Activated B cell treated with CpG ODN at 0.5 μM for 24 hours (primary cell): ENCODE data around the gene SPIB. TPM values are rescaled to one million over a fixed set of nuclear protein-coding genes. Genes with fewer than 3 reads are reported as not detected.
"Not testable (repeated sequence)": the region's sequence is repeated elsewhere in the genome, so short reads cannot be mapped to it uniquely, and the experiment has no call there.

Experiments
- ATAC-seq: fragments of 200-7000 bp; cut with Tn5 transposase; one replicate; pipeline ENCODE4 v1.10.0; 2021; ENCODE audit warnings: low read depth, mild to moderate bottlenecking, moderate library complexity
- CTCF ChIA-PET: fragments of 350-600 bp; sonication (Branson Sonifier 250); formaldehyde crosslinking; loops from one replicate; lab custom pipeline; 2021; ENCODE audit warnings: antibody characterized with exemption; lab: Charles Lee
- POLR2A ChIA-PET: fragments of 350-600 bp; sonication (Branson Sonifier 250); formaldehyde crosslinking; loops from one replicate; lab custom pipeline; 2021; ENCODE audit warnings: antibody characterized with exemption; lab: Charles Lee
- DNase-seq: peaks from one replicate; pipeline ENCODE4 v3.0.0; 2022
- H3K27ac Mint-ChIP-seq: one replicate; pipeline ENCODE4 v1.8.0; 2020; ENCODE audit warnings: mixed read lengths
- H3K27me3 Mint-ChIP-seq: one replicate; pipeline ENCODE4 v1.8.0; 2021; ENCODE audit warnings: mixed read lengths
- H3K36me3 Mint-ChIP-seq: one replicate; pipeline ENCODE4 v1.8.0; 2021; ENCODE audit warnings: low read depth, mixed read lengths
- H3K4me1 Mint-ChIP-seq: one replicate; pipeline ENCODE4 v1.8.0; 2021; ENCODE audit warnings: mixed read lengths
- H3K4me3 Mint-ChIP-seq: one replicate; pipeline ENCODE4 v1.8.0; 2020; ENCODE audit warnings: mild to moderate bottlenecking, mixed read lengths
- H3K9me3 Mint-ChIP-seq: one replicate; pipeline ENCODE4 v1.8.0; 2020; ENCODE audit warnings: mixed read lengths
- CTCF ChIP-seq: fragments of 200-600 bp; IDR thresholded peaks from one replicate; pipeline ENCODE4 v1.8.0; 2022; ENCODE audit warnings: antibody characterized with exemption, mild to moderate bottlenecking
- intact Hi-C: fragments of 100-400 bp; cut with micrococcal nuclease; formaldehyde crosslinking; loops from one replicate; pipeline ENCODE4 v1.15.1; 2024
- total RNA-seq: library from RNA; stranded (reverse); gene quantifications from 2 replicates; pipeline ENCODE4 v1.2.3, GENCODE V29; 2022

The SPIB gene
- total RNA-seq, 1 donor from 2014 or later: 324 TPM

- ChIA-PET POLR2A (interaction anchor here (0.6 to 3.3 kb wide), 21 partner anchors 9 to 934 kb away, joined by 3 to 23 read pairs (median 6); partner anchors contain the start of genes JOSD2, KCNC3, MYBPC2 and NR1H2), CTCF (interaction anchor here (1.8 kb wide), 1 partner anchor 16 kb away, joined by 6 read pairs; no protein-coding TSS in a partner anchor)
- no peak for TF ChIP-seq CTCF
- no peaks in the 10 kb centered on the region for H3K9me3 Mint-ChIP-seq
- no peak for ATAC-seq
- H3K36me3 Mint-ChIP-seq: peaks cover 40% of the 10 kb centered on the region
- H3K4me1 Mint-ChIP-seq: peaks cover 28% of the 10 kb centered on the region
- peak overlapping the region; percentile 96 for H3K4me3 Mint-ChIP-seq
- H3K27ac Mint-ChIP-seq: peak overlapping the region; percentile 73
- DNase-seq: no peak
- intact Hi-C loops: loop anchor here (1.0 to 2.0 kb wide), 6 partner anchors 9 to 420 kb away; partner anchors contain the start of genes JOSD2, KCNC3 and NR1H2
- no peaks in the 10 kb centered on the region for H3K27me3 Mint-ChIP-seq
Measured at GRCh38 chr19:50384685-50385535, 33.8 kb upstream of the SPIB start.

- ATAC-seq (no peak), DNase-seq (no peak)
- no peak for TF ChIP-seq CTCF
- Mint-ChIP-seq H3K9me3 (no peaks in the 10 kb centered on the region), H3K36me3 (peaks cover 25% of the 10 kb centered on the region), H3K27me3 (no peaks in the 10 kb centered on the region), H3K27ac (no peak overlapping the region), H3K4me3 (peak overlapping the region; percentile 45), H3K4me1 (peaks cover 28% of the 10 kb centered on the region)
- intact Hi-C loops: no loop called here
- ChIA-PET POLR2A (no interaction called here), CTCF (no interaction called here)
Measured at GRCh38 chr19:50387176-50387867, 31.4 kb upstream of the SPIB start.

- Mint-ChIP-seq H3K27me3 (no peaks in the 10 kb centered on the region), H3K4me3 (peak overlapping the region; percentile 45), H3K9me3 (no peaks in the 10 kb centered on the region), H3K27ac (no peak overlapping the region), H3K36me3 (peaks cover 28% of the 10 kb centered on the region), H3K4me1 (peaks cover 28% of the 10 kb centered on the region)
- no peak for ATAC-seq
- intact Hi-C loops: no loop called here
- no peak for TF ChIP-seq CTCF
- ChIA-PET CTCF (no interaction called here), POLR2A (no interaction called here)
- no peak for DNase-seq
Measured at GRCh38 chr19:50387868-50388245, 30.9 kb upstream of the SPIB start.

DNA sequence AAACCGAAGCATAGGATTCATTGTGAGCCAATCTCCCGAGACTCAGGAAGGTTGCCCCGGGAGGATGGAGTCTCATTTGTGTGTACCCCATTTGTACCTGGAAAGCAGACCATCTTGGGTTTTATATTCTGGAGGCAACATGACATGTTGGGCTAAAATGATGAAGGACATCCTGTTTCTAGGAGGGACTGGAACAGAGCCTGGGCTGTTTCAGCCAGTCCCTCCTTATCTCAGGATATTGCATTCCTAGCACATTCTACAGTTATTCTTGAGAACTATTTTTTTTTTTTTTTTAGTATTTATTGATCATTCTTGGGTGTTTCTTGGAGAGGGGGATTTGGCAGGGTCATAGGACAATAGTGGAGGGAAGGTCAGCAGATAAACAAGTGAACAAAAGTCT, 28.4 kb upstream of the SPIB start:
- H3K27ac Mint-ChIP-seq, ATAC-seq, H3K4me1 Mint-ChIP-seq, H3K27me3 Mint-ChIP-seq, H3K4me3 Mint-ChIP-seq, CTCF ChIA-PET, intact Hi-C loops, DNase-seq, H3K9me3 Mint-ChIP-seq: not testable (repeated sequence)
- POLR2A ChIA-PET: interaction anchor here (0.6 kb wide), 1 partner anchor 36 kb away, joined by 3 read pairs; no protein-coding TSS in a partner anchor
- H3K36me3 Mint-ChIP-seq: peaks cover 32% of the 10 kb centered on the region

DNA sequence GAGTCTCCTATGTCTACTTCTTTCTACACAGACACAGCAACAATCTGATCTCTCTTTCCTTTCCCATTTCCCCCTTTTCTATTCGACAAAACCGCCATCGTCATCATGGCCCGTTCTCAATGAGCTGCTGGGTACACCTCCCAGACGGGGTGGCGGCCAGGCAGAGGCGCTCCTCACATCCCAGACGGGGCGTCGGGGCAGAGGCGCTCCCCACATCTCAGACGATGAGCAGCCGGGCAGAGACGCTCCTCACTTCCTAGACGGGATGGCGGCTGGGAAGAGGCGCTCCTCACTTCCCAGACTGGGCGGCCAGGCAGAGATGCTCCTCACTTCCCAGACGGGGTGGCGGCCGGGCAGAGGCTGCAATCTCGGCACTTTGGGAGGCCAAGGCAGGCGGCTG, 27.8 kb upstream of the SPIB start:
- H3K4me3 Mint-ChIP-seq: not testable (repeated sequence)

DNA sequence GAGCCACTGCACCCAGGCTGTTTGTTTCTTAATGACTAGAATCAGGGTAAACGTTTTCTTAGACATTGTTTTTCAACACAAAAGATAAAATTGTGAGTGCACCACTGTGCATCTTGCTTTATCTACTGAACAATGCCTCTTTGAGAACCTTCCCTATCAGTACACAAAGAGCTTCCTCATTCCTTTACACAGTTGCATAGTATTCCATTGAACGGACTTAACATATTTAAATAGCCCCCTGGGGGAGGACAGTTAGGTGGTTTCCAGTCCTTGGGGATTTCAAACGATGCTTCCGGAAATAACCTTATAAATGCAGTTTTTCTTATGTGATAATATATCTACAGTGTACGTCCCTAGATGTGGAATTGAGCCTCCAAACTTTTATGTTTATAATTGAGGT, 26.0 kb upstream of the SPIB start:
- Mint-ChIP-seq H3K4me3 (no peak overlapping the region), H3K27me3 (no peaks in the 10 kb centered on the region), H3K4me1 (no peaks in the 10 kb centered on the region), H3K9me3 (no peaks in the 10 kb centered on the region), H3K36me3 (peaks cover 28% of the 10 kb centered on the region), H3K27ac (no peak overlapping the region)
- ATAC-seq (no peak), DNase-seq (no peak)
- intact Hi-C loops: no loop called here
- POLR2A ChIA-PET: no interaction called here
- no peak for TF ChIP-seq CTCF
- CTCF ChIA-PET: no interaction called here

More for the DNA sequence above, 27.8 kb upstream of the SPIB start:
- CTCF ChIA-PET, H3K27ac Mint-ChIP-seq, H3K27me3 Mint-ChIP-seq, H3K9me3 Mint-ChIP-seq, DNase-seq, H3K4me1 Mint-ChIP-seq, intact Hi-C loops, ATAC-seq: not testable (repeated sequence)
- peaks cover 35% of the 10 kb centered on the region for H3K36me3 Mint-ChIP-seq
- POLR2A ChIA-PET: interaction anchor here (0.6 kb wide), 1 partner anchor 158 kb away, joined by 4 read pairs; no protein-coding TSS in a partner anchor
